ES-I3 (cell line): ENCODE data around the gene NOL6.

ENCODE experiments used
- H3K36me3 ChIP-seq: 2 replicates; pipeline ENCODE4 v1.6.1; 2013; ENCODE audit warnings: mild to moderate bottlenecking, low read length, control low read depth, moderate library complexity; ENCODE audit not compliant: insufficient read depth
- H3K4me1 ChIP-seq: 2 replicates; pipeline ENCODE4 v1.6.1; 2013; ENCODE audit warnings: mild to moderate bottlenecking, control low read depth, low read length; ENCODE audit not compliant: insufficient read depth
- H3K9ac ChIP-seq: 2 replicates; pipeline ENCODE4 v1.6.1; 2013; ENCODE audit warnings: low read depth, mild to moderate bottlenecking, low read length, moderate library complexity
- H3K9me3 ChIP-seq: 2 replicates; pipeline ENCODE4 v1.6.1; 2013; ENCODE audit warnings: mild to moderate bottlenecking, low read length, moderate library complexity; ENCODE audit not compliant: control insufficient read depth, insufficient read depth

NOL6 gene

DNA sequence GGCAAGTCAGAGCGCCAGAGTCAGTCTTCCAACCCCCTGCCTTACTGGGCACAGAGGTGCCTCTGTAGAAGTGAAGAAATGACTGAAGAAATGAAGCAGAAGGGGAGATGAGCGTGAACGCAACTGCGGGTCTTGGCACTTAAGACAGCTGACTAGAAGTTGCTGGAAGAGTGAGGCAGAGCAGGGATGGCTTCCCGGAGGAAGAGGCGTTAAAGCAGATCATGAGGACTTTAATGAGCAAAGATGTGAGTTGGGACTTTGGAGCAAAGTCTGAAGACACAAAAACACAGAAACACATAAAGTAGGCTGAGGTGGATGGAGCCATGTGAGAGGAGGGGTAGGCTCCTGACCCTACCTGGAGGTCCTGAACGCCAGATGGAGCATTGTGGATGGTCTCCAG, 33.5 kb downstream of the NOL6 start:
- H3K9ac ChIP-seq, result no peak overlapping the region
- peaks cover 22% of the 10 kb centered on the region; the same call in 1 of the 2 replicates for H3K4me1 ChIP-seq
- no peaks in the 10 kb centered on the region for H3K9me3 ChIP-seq
- H3K36me3 ChIP-seq, result no peaks in the 10 kb centered on the region

DNA sequence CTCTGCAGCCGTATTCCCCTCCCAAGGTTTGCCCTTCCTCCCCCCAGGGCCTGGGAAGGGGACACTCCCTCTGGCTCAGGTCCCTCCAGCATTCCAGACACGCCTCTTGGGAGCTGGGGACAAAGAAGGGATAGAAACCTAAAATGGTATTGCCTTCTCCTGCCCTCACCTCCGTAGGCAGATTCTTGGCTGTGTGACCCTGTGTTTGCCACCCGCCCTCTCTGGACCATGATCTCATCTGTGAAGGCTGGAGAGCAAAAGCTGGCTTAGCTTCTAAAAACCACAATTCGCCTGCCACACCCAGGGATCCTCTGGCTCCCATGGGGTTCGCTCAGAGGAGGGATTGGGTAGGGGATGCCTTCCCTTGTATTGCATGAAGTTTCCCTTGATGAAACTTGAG, 34.0 kb downstream of the NOL6 start:
- no peak overlapping the region for H3K9ac ChIP-seq
- no peaks in the 10 kb centered on the region for H3K36me3 ChIP-seq
- H3K9me3 ChIP-seq, result no peaks in the 10 kb centered on the region
- peaks cover 22% of the 10 kb centered on the region; the same call in 1 of the 2 replicates for H3K4me1 ChIP-seq

DNA sequence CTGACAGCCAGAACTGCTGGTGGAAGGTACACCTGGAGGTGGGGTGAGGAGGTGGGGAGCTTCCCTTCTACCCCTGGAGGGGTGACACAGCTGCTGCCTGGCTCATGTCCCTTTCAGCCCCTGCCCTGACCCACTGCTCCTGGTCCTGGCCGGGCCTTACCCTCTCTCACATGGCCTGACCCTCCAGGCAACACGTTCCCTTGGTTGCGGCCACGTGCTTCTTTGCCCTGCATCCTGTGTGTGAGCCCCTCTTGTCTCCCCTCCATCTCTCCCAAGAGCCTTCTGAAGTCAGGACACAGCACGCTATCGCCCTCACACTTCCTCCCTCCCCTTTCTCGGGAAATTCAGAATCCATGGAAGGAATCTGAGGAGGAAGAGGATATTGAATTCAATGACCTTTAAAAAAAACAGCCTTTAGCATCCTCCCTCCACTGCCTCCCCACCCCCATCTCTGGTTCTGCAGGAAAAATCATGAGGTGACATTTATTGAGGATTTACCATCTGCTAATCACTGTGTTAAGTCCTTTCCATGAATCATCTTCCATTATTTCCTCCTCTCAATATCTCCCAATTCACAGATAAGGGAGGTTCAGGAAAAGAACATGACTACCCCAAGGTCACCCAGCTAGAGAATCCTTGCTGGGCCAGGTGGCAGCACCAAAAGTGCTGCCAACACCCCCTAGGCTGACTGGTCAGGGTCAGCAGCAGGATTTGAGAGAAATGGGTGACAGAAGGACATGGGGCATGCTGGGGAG, 34.6 kb downstream of the NOL6 start:
- H3K4me1 ChIP-seq, result peaks cover 22% of the 10 kb centered on the region; the same call in 1 of the 2 replicates
- no peak overlapping the region for H3K9ac ChIP-seq

DNA sequence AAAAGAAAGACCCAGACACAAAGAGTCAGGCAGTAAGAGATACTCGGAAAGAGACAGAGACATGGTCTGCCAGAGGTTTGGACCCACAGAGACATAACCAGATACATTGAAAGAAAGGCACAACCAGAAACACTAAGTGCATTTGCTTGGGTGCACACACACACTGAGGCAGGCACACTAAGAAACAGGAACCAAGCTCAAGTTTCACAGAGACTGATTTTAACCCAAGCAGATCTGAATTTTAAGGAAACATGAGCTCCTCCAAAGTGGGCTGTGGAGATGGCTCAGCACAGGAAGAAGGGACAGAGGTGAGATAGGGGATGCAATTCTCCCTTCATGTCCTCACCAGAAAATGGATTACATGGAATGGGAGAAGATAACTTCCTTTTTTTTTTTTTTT, 35.8 kb downstream of the NOL6 start:
- Histone ChIP-seq H3K9ac (no peak overlapping the region), H3K4me1 (peaks cover 15% of the 10 kb centered on the region; the same call in 1 of the 2 replicates), H3K36me3 (no peaks in the 10 kb centered on the region), H3K9me3 (no peaks in the 10 kb centered on the region)

More for the DNA sequence above, 34.6 kb downstream of the NOL6 start:
- Histone ChIP-seq H3K36me3 (no peaks in the 10 kb centered on the region), H3K9me3 (no peaks in the 10 kb centered on the region)

DNA sequence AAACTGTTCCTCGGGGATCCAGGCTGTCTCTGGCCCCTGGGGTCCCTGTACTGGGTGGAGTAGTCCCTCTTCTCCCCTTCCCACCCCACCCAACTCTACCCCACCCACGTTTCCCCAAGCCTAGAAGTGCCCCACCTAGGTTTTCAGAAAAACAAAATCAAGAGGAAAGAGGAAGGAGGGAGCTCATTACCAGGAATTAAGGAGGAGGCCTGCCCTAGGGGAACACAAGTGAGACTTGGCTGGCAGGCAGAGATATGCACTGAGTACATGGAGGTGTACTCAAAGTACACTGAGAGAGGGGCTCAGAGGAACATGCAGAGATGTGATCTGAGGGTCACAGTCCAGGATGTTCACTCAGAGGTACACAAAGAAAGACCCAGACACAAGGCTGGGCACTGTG, 36.5 kb downstream of the NOL6 start:
- H3K9ac ChIP-seq, result no peak overlapping the region
- no peaks in the 10 kb centered on the region for H3K36me3 ChIP-seq
- H3K9me3 ChIP-seq, result no peaks in the 10 kb centered on the region
- H3K4me1 ChIP-seq, result peaks cover 15% of the 10 kb centered on the region; the same call in 1 of the 2 replicates

DNA sequence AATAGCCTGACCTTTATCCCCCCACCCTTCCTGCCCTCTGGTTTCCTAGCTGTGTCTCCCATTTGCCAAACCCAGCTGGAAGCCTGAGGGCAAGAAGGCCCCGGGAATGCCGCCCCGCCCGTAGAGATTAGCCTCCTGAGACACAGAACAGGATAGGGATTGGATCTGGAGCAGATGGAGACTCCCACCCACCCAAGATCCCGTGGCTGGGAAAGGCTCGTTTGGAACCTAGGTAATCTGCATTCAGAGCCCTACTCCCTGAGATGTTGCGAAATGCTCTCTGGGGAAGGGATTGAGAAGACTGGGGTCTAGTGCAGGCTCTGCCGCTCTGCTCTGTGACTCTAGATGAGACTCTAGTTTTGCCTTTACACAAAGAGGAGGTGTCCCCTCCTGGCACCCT, 37.3 kb downstream of the NOL6 start:
- Histone ChIP-seq H3K36me3 (no peaks in the 10 kb centered on the region), H3K9ac (no peak overlapping the region), H3K9me3 (no peaks in the 10 kb centered on the region), H3K4me1 (peaks cover 15% of the 10 kb centered on the region; the same call in 1 of the 2 replicates)

DNA sequence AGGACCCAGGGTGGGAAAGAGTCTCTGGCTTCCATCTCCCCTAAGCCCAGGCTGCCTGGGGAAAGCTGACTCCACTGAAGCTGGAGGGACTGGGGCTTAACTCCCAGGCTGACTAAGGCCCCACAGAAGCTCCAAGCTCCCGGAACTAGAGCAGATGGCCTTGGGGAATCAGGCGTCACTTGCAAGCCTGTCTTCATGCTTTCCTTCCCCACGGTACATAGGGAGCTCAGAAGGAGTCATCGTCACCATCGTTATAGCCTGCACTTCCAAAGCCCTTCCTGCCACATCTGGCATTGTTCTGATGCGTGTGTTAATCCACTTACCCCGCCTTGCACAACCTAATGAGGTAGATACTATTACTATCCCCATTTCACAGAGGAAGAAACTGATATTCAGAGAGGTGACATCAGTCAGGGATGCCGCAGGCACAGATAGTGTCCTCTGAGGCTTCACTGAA, 37.9 kb downstream of the NOL6 start:
- Histone ChIP-seq H3K36me3 (no peaks in the 10 kb centered on the region), H3K9me3 (no peaks in the 10 kb centered on the region), H3K4me1 (peaks cover 15% of the 10 kb centered on the region; the same call in 1 of the 2 replicates), H3K9ac (no peak overlapping the region)

DNA sequence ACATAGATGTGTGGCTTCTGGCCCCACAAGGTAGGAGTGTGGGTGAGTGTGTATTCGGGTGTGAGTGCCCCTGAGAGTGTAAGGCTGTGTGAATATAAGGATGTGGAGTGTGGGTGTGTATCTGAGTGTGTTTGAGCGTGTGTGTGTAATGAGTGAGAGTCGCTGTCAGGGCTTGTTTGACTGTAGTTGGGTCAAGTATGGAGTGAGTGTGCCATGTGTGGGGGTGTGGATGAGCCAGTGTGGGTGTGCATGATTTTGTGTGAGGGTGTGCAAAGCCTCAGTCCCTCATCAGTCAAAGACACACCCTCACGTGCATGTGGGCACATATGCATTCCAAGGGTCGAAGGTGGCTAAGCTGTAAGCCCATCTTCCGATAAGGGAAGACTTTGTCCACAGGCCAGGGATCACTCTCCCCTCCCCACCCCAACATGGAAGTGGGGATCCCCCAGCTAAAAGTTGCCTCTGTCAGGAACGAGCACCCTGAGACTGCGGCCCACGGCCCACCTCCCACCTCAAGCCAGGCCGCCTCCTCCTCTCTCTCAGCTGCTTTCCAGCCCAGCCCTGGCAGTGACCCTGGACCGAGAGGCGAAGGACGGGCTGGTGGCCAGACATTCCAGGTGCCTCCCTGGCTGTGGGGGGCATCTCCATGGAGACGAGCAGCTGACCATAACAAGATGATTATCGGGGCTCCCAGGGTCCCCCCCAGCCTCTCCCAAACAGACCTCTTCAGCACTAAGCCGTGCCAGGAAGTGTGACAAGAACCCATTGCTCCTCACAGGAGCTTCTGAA, 39.2 kb downstream of the NOL6 start:
- Histone ChIP-seq H3K9ac (no peak overlapping the region), H3K36me3 (no peaks in the 10 kb centered on the region), H3K4me1 (peaks cover 15% of the 10 kb centered on the region; the same call in 1 of the 2 replicates), H3K9me3 (no peaks in the 10 kb centered on the region)

DNA sequence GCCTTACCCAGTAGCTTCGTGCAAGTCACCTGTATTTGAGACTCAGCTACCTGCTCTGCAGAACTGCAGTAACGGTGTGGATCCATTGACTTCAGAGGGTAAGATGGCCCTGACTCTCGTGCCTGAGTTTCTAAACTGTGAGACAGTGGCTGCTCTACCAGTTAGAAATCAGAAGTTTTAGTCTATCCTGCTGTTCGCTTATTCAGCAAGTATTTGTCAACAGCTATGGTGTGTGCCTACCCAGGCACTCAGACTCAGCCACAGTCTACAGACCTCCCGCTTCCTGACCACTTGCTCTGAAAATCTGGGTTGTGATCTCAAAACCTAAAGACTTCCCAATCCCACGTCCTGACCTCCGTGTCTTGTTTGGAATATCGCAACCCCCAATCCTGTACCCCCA, 39.9 kb downstream of the NOL6 start:
- no peaks in the 10 kb centered on the region for H3K9me3 ChIP-seq
- peaks cover 15% of the 10 kb centered on the region; the same call in 1 of the 2 replicates for H3K4me1 ChIP-seq
- no peak overlapping the region for H3K9ac ChIP-seq
- no peaks in the 10 kb centered on the region for H3K36me3 ChIP-seq

DNA sequence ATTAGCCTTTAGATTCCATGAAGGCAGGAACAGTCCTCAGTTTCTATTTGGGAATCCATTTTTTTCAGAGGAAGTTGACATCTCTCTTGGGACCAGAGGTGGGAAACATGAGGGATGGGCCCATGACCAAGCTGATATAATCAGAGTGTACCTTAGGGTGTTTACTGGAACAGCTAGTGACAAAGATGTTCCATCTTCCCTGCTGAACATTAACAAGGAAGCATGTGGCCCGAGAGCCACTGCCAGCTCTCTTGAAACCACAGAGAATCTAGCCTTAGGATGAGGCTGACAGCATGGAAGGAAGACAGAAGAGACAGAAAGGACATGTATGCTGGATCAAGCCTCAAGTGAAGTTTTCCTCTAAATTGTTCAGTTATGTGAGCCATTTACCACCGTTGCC, 42.3 kb downstream of the NOL6 start:
- Histone ChIP-seq H3K36me3 (no peaks in the 10 kb centered on the region), H3K9ac (no peak overlapping the region), H3K9me3 (no peaks in the 10 kb centered on the region), H3K4me1 (peaks cover 7% of the 10 kb centered on the region; the same call in 1 of the 2 replicates)

DNA sequence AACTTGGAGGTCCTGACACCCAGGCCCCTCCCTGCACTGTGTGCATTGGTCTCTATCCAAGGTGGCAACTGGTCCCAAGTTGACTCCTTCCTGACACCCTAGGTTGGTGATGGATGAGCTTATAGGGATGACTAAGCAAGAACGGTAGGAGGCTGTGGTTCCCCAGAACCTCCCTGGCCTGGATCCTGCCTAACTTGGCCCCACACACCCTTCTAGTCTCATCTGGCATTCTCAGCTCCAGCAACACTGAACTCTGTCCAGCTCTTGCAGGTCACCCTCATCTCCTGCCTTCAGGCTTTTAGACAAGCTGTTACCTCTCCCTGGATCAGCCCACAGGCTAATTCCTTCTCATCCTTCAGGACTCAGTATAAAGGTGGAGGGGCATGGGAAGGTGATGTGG, 42.8 kb downstream of the NOL6 start:
- Histone ChIP-seq H3K36me3 (no peaks in the 10 kb centered on the region), H3K9ac (no peak overlapping the region), H3K4me1 (peaks cover 3% of the 10 kb centered on the region; the same call in 1 of the 2 replicates), H3K9me3 (no peaks in the 10 kb centered on the region)

DNA sequence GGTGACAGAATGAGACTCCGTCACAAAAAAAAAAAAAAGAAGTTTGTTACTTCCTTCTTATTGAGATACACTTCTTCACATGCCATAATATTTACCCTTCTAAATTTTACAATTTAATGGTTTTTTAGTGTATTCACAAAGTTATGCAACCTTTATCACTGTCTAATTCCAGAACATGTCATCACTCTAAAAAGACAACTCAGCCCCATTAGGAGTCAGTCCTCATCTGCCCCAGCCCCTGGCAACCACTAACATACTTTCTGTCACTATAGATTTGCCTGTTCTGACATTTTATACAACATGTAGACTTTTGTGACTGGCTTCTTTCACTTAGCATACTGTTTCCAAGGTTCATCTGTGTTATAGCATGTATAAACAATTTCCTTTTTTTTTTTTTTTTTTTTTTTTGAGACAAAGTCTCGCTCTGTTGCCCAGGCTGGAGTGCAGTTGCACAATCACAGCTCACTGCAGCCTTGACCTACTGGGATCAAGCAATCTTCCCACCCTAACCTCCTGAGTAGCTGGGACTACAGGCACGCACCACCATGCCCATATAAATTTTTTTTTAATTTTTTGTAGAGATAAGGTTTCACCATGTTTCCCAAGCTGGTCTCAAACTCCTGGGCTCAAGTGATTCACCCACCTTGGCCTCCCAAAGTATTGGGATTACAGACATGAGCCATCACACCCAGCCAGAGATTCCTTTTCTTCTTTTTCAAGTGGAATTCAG, 44.3 kb downstream of the NOL6 start:
- Histone ChIP-seq H3K4me1 (no peaks in the 10 kb centered on the region), H3K36me3 (no peaks in the 10 kb centered on the region), H3K9ac (no peak overlapping the region), H3K9me3 (no peaks in the 10 kb centered on the region)

DNA sequence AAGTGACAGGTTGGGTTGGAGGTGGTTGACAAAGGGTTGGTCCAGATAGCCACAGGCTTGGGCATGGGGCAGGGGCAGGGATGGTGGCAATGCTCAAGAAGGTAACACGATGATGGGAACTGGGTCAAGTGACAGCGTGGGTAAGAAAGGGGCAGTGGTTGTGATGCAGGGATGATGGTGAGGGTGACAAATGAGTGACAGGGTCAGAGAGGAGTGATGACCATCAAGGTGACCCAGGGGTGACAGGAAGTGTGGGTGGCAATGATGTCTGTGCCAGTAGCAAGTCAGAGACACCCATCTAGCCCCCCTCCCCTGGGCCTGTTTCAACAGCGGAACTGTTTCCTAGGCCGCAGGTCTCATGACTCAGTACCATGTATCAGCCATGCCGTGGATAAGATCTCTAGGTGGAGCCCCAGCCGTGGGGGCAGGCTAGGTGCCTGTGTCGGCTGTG, 46.9 kb downstream of the NOL6 start:
- no peak overlapping the region for H3K9ac ChIP-seq
- no peaks in the 10 kb centered on the region for H3K36me3 ChIP-seq
- H3K9me3 ChIP-seq, result no peaks in the 10 kb centered on the region
- no peaks in the 10 kb centered on the region for H3K4me1 ChIP-seq

DNA sequence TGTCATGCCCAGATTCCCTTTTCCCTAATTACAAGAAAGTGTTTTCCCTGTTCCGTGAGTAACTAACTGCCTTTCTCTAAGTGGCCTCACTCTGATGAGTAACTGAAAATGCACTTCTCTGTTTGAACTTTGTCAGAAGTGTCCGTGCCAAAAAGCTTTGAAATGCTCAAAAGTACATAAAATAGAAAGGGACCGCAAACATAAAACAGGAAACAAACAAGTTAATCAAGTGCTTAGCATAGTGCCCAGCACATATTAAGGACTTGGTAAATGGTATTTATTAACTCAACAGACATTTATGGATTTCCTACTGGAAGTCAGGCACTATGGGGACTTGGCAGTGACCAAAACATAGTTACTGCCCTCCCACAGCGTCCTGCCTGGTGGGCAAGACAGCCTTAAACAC, 48.6 kb downstream of the NOL6 start:
- H3K9ac ChIP-seq, result no peak overlapping the region
- H3K4me1 ChIP-seq, result no peaks in the 10 kb centered on the region
- H3K36me3 ChIP-seq, result no peaks in the 10 kb centered on the region
- no peaks in the 10 kb centered on the region for H3K9me3 ChIP-seq
